Ovary (tissue), 9 donors: ENCODE results near the gene ZNF473. TPM values are rescaled to one million over a fixed set of nuclear protein-coding genes. Genes with fewer than 3 reads are reported as not detected.
A peak's percentile ranks its signal among the peaks of the same experiment; 100 is the strongest.

Experiments used
- DNase-seq, 5 donors: peaks; one replicate each; pipeline ENCODE4 v3.0.0-alpha.2; 2019 to 2020
- H3K27ac ChIP-seq, 2 donors: fragments of 200-600 bp; one replicate each; pipeline versions ENCODE4 v1.5.1 to v1.8.0; 2019 to 2022
- H3K27me3 ChIP-seq: fragments of 200-600 bp; one replicate; pipeline ENCODE4 v1.8.0; 2022
- H3K36me3 ChIP-seq: fragments of 200-600 bp; sonication (generic); one replicate; pipeline ENCODE4 v1.5.1; 2019
- H3K4me1 ChIP-seq: one replicate; pipeline ENCODE4 v1.8.1; 2013; ENCODE audit warnings: mild to moderate bottlenecking, moderate library complexity; ENCODE audit not compliant: insufficient read depth
- H3K4me3 ChIP-seq: fragments of 200-600 bp; sonication (generic); one replicate; pipeline ENCODE4 v1.5.1; 2017
- H3K9me3 ChIP-seq, 2 donors: fragments of 200-600 bp in 1 of 2; sonication (generic) in 1 of 2; one replicate each; pipeline versions ENCODE4 v1.5.1 to v1.8.1; 2013 to 2019; ENCODE audit warnings: mild to moderate bottlenecking in 1 of 2, moderate library complexity in 1 of 2
- EP300 ChIP-seq: sonication (generic); formaldehyde crosslinking; IDR thresholded peaks from one replicate; pipeline ENCODE4 v1.6.1; 2017; ENCODE audit warnings: antibody characterized with exemption
- POLR2A ChIP-seq: fragments of 450-650 bp; IDR thresholded peaks from one replicate; pipeline ENCODE4 v1.6.1; 2017; ENCODE audit warnings: antibody characterized with exemption, mild to moderate bottlenecking, moderate library complexity
- WGBS, 3 donors: extraction: QIAGEN DNeasy Blood & Tissue Kit in 1 of 3; methylation state at CpG; one replicate each; pipeline versions ENCODE4 v1.1.5 to v1.1.7; 2013 to 2017; 5-methylcytosine and 5-hydroxymethylcytosine counted together
- intact Hi-C, 4 donors: fragments of 100-400 bp; cut with DNase I; formaldehyde crosslinking; loops; one replicate each; pipeline versions ENCODE4 v1.11.0 to v1.15.1; 2022 to 2023
- polyA plus RNA-seq, 2 donors: library from polyadenylated mRNA; stranded (reverse); fragments of 200-250 nt in 1 of 2; fragments of 350-450 nt in 1 of 2; fragmentation: Illumina TruSeq in 1 of 2; extraction: RNeasy Lipid Tissue Mini Kit (QIAGEN cat#74804) in 1 of 2; gene quantifications; one replicate each; pipeline ENCODE4 v1.2.3, GENCODE V29; 2013 to 2014
- total RNA-seq, 7 donors: library from RNA; depleted of rRNA in 2 of 7; stranded (reverse); fragments of >200 nt in 2 of 7; fragmentation: NEBNext Ultra II Directional in 3 of 7; extraction: Animal tissue kit (Norgen Biotek cat#: 25700) in 3 of 7; gene quantifications; one replicate each; pipeline versions ENCODE4 v1.1.0 to v1.2.4, GENCODE V29; 2016 to 2023
- TF ChIP-seq, protein P1 (sequence below), 3 donors: fragments of 450-650 bp in 2 of 3; fragments of 200-600 bp in 1 of 3; IDR thresholded peaks; one replicate each; pipeline versions ENCODE4 v1.5.1 to v1.8.0; 2016 to 2022; ENCODE audit warnings: antibody characterized with exemption in 3 of 3, mild to moderate bottlenecking in 1 of 3
- donor health status: DM: no; HTN: no; CAD: no; lungs with moderate emphysema.
- donor health status: DM: no; HTN: no; CAD: no.
- donor health status: Bipolar disorder and iron deficiency.
- donor health status: DM: yes; HTN: yes; CAD: no.
- donor health status: DM: no; HTN: no; CAD: no.
- donor health status: DM: yes; HTN: yes; CAD: no.

ZNF473 gene
- total and polyA plus RNA-seq, 9 donors, result 2.1 to 12.1 (median 7.7) TPM

DNA sequence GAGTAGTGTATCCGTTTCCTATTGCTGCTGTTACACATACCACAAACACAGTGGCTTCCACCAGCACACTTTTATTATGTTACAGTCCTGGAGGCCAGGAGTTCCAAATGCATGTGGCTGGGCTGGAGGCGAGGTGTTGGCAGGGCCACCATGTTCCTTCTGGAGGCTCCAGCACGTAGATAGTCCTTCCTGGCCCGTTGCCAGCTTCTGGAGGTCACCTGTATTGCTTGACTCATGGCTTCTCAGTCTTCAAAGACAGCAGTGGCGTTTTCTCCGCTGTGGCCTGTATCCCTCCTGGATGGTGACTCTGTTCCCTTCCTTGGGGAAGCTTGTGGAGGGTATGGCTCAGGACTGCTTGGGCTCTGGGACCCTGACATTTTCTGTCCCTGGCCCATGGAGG, 15.2 kb downstream of the ZNF473 start:
- TF ChIP-seq, protein P1, sequence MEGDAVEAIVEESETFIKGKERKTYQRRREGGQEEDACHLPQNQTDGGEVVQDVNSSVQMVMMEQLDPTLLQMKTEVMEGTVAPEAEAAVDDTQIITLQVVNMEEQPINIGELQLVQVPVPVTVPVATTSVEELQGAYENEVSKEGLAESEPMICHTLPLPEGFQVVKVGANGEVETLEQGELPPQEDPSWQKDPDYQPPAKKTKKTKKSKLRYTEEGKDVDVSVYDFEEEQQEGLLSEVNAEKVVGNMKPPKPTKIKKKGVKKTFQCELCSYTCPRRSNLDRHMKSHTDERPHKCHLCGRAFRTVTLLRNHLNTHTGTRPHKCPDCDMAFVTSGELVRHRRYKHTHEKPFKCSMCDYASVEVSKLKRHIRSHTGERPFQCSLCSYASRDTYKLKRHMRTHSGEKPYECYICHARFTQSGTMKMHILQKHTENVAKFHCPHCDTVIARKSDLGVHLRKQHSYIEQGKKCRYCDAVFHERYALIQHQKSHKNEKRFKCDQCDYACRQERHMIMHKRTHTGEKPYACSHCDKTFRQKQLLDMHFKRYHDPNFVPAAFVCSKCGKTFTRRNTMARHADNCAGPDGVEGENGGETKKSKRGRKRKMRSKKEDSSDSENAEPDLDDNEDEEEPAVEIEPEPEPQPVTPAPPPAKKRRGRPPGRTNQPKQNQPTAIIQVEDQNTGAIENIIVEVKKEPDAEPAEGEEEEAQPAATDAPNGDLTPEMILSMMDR (IDR thresholded peaks at IDR 0.05), result no peak
- TF ChIP-seq EP300 (no peak), POLR2A (no peak)
- Histone ChIP-seq H3K4me3 (no peak overlapping the region), H3K36me3 (peaks cover 13% of the 10 kb centered on the region), H3K27me3 (no peaks in the 10 kb centered on the region), H3K9me3 (peaks cover 16 to 27% of the 10 kb centered on the region in 2 donors), H3K4me1 (no peaks in the 10 kb centered on the region), H3K27ac (no peak overlapping the region)
- intact Hi-C loops, result no loop called here
- peak in 1 of 5 donors; percentile 28 for DNase-seq
- WGBS, 3 donors, result 77 to 81% (median 79%) methylated on average over 6 of the region's 6 CpGs

DNA sequence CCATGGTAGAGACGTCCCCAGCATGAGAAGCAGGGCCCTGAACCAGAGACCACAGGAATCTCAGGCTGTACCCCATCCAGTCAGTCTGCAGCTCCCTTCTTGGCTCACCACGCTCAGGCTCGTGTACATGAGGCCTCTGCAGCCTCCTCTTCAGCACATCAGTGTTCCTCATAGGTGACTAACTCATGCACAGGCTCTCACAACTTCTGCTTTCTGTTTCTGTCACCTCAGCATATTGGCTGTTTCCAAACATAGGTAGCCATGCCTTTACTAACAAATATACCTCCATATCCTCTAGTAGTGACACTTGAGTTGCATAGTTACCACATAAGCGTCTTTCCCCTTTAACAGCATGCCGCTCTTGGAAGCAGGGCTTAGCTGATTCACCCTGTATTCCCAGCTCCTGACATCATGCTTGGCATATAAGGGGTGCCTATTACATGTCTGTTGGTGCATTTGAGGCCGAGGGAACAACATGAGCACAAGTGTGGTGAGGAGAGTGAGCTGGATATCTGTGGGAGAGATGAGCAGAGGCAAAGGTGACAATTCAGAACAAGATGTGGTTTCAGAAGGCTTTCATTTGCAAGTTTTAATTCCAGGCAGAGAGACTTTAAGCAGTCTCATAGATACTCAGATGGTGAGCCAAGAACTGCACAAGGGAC, 16.7 kb downstream of the ZNF473 start:
- Histone ChIP-seq H3K27ac (no peak overlapping the region), H3K36me3 (peaks cover 12% of the 10 kb centered on the region), H3K4me3 (no peak overlapping the region), H3K4me1 (no peaks in the 10 kb centered on the region), H3K9me3 (peaks cover 23 to 35% of the 10 kb centered on the region in 2 donors), H3K27me3 (no peaks in the 10 kb centered on the region)
- DNase-seq, result no peak
- 95 to 98% (median 98%) methylated on average over 6 of the region's 6 CpGs for WGBS, 3 donors
- intact Hi-C loops, result no loop called here
- TF ChIP-seq EP300 (no peak), POLR2A (no peak)
- TF ChIP-seq, protein P1 (IDR thresholded peaks at IDR 0.05), result no peak

DNA sequence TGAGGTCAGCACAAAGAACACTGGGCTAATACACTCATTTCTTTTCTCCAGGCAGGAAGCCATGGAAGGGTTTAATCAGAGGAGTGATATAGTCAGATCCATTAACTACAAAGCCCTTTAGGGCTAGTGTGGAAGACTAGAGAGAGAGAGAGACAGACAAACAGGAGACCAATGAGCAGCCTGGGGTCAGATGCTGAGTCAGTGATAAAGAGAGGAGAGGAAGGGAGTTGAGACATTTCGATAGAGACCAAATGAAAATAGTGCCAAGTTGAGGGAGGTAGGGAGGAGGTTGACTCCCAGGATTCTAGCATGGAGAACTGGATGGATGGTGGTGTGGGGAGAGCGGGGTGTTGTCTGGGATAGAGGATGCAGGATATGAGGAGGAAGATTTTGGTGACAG, 18.2 kb downstream of the ZNF473 start:
- intact Hi-C loops, result no loop called here
- WGBS, 3 donors, result 98 to 100% (median 98%) methylated on average over 2 of the region's 2 CpGs

GRCh38 chr19:50044922-50045321, 19.1 kb downstream of the ZNF473 start:
- H3K9me3 ChIP-seq, result peaks cover 23 to 35% of the 10 kb centered on the region in 2 donors
- no peaks in the 10 kb centered on the region for H3K27me3 ChIP-seq
- H3K4me3 ChIP-seq, result no peak overlapping the region
- no peaks in the 10 kb centered on the region for H3K4me1 ChIP-seq
- no peak for DNase-seq
- 97 to 99% (median 98%) methylated on average over 7 of the region's 7 CpGs for WGBS, 3 donors
- peaks cover 12% of the 10 kb centered on the region for H3K36me3 ChIP-seq
- intact Hi-C loops, result no loop called here
- no peak overlapping the region for H3K27ac ChIP-seq
- TF ChIP-seq, protein P1 (IDR thresholded peaks at IDR 0.05), result no peak
- TF ChIP-seq POLR2A (no peak), EP300 (no peak)

More for the DNA sequence above, 18.2 kb downstream of the ZNF473 start:
- Histone ChIP-seq H3K27me3 (no peaks in the 10 kb centered on the region), H3K4me3 (no peak overlapping the region), H3K4me1 (no peaks in the 10 kb centered on the region), H3K36me3 (peaks cover 12% of the 10 kb centered on the region), H3K9me3 (peaks cover 23 to 35% of the 10 kb centered on the region in 2 donors), H3K27ac (no peak overlapping the region)
- TF ChIP-seq EP300 (no peak), POLR2A (no peak)
- TF ChIP-seq, protein P1 (IDR thresholded peaks at IDR 0.05), result no peak
- DNase-seq, result no peak
